Urothelium cell line (cell line): ENCODE data around the gene MMP28.

ENCODE experiments used
- DNase-seq: peaks from one replicate; pipeline ENCODE4 v3.0.0; 2011; ENCODE audit warnings: low spot score, mixed read lengths
- FAIRE-seq: peaks from 2 replicates; lab custom pipeline; 2011; peaks lifted over from hg19 to GRCh38; lab: Jason Lieb, UNC

Gene MMP28

GRCh38 chr17:35799942-35800341, 4.5 kb upstream of the MMP28 start:
- DNase-seq (peak; percentile 69), FAIRE-seq (no peak)

- DNase-seq = no peak
- no peak for FAIRE-seq
These were observed 2.5 kb upstream of the MMP28 start for GRCh38 chr17:35797918-35798317.

- no peak for DNase-seq
- FAIRE-seq = no peak
These were observed 1.9 kb upstream of the MMP28 start for GRCh38 chr17:35797370-35797769.

- FAIRE-seq (no peak), DNase-seq (no peak)
These were observed 1.5 kb upstream of the MMP28 start for GRCh38 chr17:35796942-35797341.

GRCh38 chr17:35795871-35796265, 427 bp upstream of the MMP28 start:
- FAIRE-seq (no peak), DNase-seq (no peak)

GRCh38 chr17:35793257-35793656, 2.2 kb downstream of the MMP28 start:
- FAIRE-seq (no peak), DNase-seq (no peak)

GRCh38 chr17:35791681-35792350, 3.6 kb downstream of the MMP28 start:
- FAIRE-seq = no peak
- no peak for DNase-seq

- DNase-seq (no peak), FAIRE-seq (no peak)
These were observed 4.6 kb downstream of the MMP28 start for GRCh38 chr17:35790841-35791240.

GRCh38 chr17:35788477-35789368, 6.7 kb downstream of the MMP28 start:
- DNase-seq = peak; percentile 69
- FAIRE-seq = no peak

GRCh38 chr17:35786941-35787432, 8.5 kb downstream of the MMP28 start:
- FAIRE-seq = no peak
- DNase-seq = no peak

GRCh38 chr17:35784895-35785294, 10.5 kb downstream of the MMP28 start:
- no peak for DNase-seq

GRCh38 chr17:35780950-35781349, 14.5 kb downstream of the MMP28 start:
- FAIRE-seq (no peak), DNase-seq (no peak)

More at GRCh38 chr17:35784895-35785294, 10.5 kb downstream of the MMP28 start:
- no peak for FAIRE-seq

- FAIRE-seq = no peak
- no peak for DNase-seq
These were observed 16.7 kb downstream of the MMP28 start for GRCh38 chr17:35778641-35779196.

GRCh38 chr17:35775583-35775982, 19.9 kb downstream of the MMP28 start:
- FAIRE-seq = no peak
- no peak for DNase-seq

- FAIRE-seq (no peak), DNase-seq (no peak)
These were observed 20.4 kb downstream of the MMP28 start for GRCh38 chr17:35775039-35775438.

- no peak for FAIRE-seq
These were observed 20.9 kb downstream of the MMP28 start for GRCh38 chr17:35774499-35774898.

GRCh38 chr17:35773679-35774425, 21.6 kb downstream of the MMP28 start:
- DNase-seq = no peak
- no peak for FAIRE-seq

More at GRCh38 chr17:35774499-35774898, 20.9 kb downstream of the MMP28 start:
- no peak for DNase-seq

- FAIRE-seq = no peak
These were observed 22.3 kb downstream of the MMP28 start for GRCh38 chr17:35773129-35773528.

GRCh38 chr17:35769895-35770486, 25.4 kb downstream of the MMP28 start:
- FAIRE-seq (no peak), DNase-seq (no peak)

More at GRCh38 chr17:35773129-35773528, 22.3 kb downstream of the MMP28 start:
- DNase-seq = no peak

GRCh38 chr17:35768797-35769196, 26.6 kb downstream of the MMP28 start:
- no peak for FAIRE-seq
- no peak for DNase-seq
